Hypothalamus (tissue), 51 donors: ENCODE measurements around the gene EPS8L3.
"Not testable (repeated sequence)": the region's sequence is repeated elsewhere in the genome, so short reads cannot be mapped to it uniquely, and the experiment has no call there.

ENCODE experiments used
- DNase-seq, 51 donors: peaks; one replicate each; lab custom pipeline; 2025; lab: John Stamatoyannopoulos, UW

EPS8L3 gene

GRCh38 chr1:109748311-109748710 lies 15.4 kb downstream of the EPS8L3 start:
- not testable (repeated sequence) for DNase-seq

DNA sequence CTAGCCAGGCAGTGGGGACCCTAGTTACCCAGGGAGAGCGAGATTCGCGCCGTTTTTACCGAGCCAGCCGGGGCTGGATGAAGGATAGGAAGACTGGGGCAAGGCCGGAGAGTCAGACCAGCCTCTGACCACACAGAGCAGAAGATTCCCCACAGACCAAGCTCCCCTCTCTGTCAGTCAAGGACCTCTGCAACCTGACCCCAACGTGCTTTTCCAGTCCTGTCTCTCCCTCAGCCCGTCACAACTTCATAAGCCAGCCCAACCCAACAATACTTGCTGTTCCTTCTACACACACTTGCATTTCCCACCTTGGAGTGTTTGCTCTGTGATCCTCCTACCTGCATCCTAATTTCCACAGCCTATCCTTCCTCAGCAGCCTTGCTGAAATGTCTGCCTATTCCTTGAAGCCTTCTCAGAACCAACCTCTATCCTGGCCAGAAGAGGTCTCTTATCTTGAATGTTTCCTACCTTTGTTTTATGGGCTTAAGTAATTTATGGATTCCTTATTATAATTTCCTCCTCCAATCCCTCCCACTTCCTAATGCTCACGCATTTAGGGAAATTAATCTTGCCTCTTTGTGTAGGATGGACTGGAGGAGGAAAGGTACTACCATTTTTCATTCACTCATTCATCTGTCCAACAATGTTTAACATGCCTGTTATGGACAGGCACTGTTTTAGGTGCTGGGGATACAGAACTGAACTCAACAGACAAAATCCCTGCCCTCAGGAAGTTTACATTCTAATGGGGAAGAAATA lies 22.9 kb downstream of the EPS8L3 start, which contains the start of gene GSTM3:
GSTM3 (minus strand) TSS at position 424 of the 759 bp plus-strand sequence. CDS start 751 bp downstream, outside the sequence.
- no peak for DNase-seq

GRCh38 chr1:109739738-109740614 lies 23.7 kb downstream of the EPS8L3 start:
- DNase-seq, result peak in 49 of 51 donors; percentile 20 to 83 (median 57)

- DNase-seq, result peak in 1 of 51 donors; percentile 23
Observed at GRCh38 chr1:109733236-109733870, 30.4 kb downstream of the EPS8L3 start.

DNA sequence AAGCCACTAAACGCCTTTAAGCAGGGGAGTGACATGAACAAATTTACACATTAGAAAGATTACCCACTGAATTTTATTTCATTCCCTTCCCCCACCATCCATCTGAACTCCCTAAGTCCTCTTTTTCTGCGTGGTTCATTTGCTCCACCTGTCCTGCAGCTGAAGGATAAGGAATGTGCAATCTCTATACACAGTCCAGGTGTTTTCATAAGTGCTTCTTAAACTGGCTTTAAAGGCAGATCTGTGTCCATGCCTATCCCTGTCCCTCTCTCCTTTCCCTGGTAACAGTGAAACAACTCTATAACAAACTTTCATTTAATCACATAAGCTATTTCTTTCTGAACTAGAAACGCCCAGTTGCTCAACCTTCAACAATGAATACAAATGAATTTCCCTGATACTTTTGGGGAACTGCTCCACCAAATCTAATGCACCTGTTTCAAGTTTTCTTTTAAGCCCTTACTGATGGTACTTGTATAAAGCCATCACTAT lies 31.3 kb downstream of the EPS8L3 start:
- DNase-seq, result no peak

DNA sequence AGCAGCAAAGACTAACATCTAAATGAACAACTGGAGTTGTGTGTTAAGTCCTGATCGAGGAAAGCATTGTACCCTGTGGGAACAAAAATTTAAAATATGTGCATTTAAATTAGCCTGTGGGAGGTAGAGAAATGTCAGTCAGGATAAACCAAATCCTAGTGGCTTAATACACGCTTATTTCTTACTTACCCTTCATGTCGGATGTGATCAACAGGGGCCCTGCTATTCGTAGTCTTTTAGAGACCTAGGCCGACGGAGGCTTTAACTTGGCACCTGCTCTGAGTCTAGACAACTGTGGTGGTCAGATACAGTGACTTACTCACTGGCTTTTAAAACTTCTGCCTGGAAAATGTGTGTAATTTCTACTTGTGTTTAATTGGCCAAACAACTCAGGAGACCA lies 33.1 kb downstream of the EPS8L3 start:
- DNase-seq, result peak in 1 of 51 donors; percentile 30

DNA sequence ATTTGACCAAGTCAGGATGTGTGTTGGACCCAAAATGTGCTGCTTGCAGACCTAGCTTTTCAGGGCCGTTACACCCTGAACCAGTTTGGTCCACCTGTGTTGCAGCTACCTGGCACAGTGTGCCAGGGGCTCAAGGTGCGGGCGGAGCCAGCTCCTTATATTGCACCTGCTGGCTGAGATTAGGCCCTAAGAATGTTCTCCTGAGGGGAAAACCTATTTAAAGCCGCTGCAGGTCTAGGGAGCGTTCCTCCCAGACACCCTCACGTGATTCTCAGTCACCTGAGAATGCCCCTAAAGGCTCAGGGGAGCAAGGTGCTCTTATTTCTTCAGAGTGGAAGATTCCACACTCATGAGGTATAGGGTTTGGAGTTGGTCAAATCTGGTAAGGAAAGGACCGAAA lies 34.9 kb downstream of the EPS8L3 start:
- DNase-seq, result no peak

- no peak for DNase-seq
Observed at GRCh38 chr1:109726728-109727373, 36.9 kb downstream of the EPS8L3 start.

- no peak for DNase-seq
Observed at GRCh38 chr1:109726007-109726406, 37.7 kb downstream of the EPS8L3 start.

- no peak for DNase-seq
Observed at GRCh38 chr1:109725510-109725909, 38.2 kb downstream of the EPS8L3 start.

DNA sequence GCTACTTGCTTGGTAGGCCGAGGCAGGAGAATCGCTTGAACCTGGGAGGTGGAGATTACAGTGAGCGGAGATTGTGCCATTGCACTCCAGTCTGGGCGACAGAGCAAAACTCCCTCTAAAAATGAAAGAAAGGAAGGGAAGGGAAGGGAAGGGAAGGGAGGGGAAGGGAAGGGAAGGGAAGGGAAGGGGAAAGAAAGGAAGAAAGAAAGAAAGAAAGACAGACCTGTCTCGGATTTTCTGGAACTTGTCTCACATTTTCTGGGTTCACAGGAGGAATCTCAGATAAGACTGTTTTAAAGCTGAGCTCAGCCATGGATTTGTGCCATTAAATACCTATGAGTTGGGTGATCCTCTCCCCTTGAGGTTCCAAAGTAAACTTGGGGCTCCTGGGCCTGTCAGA lies 38.8 kb downstream of the EPS8L3 start:
- no peak for DNase-seq

DNA sequence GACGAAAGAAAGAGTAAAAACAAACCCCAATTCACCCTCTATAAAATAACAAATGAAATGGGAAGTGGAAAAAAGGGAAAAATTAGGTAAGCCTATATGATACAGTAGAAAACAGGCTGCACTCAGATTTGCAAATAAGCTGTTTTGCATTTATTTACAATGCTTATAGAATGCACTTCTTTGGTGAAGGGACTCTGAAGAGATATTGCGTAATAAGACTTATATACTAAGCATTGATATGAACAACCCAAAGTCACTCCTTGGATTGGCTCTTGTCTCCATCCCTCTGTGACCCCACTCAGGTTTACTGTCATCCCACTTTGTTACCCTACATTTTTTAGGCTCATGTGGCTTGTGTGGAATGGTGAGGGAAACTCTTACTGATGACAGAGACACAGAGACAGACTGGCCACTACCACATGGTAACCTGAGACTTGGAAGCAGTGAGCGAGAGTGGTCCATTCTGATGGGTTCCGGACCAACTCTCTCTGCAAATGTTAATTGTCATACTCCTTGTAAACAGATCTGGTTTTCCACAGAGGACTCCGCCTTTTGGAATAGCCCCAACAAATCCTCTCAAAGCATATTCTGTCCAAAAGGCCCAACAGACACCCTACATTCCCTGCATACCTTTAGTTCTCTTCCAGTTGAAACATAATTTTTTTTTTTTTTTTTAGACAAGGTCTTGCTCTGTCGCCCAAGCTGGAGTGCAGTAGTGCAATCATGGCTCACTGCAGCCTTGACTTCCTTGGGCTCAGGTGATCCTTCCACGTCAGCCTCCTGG lies 40.6 kb downstream of the EPS8L3 start:
- DNase-seq, result no peak

- no peak for DNase-seq
Observed at GRCh38 chr1:109721971-109722370, 41.8 kb downstream of the EPS8L3 start.

GRCh38 chr1:109721042-109721441 lies 42.7 kb downstream of the EPS8L3 start:
- DNase-seq, result no peak

- no peak for DNase-seq
Observed at GRCh38 chr1:109719337-109719837, 44.3 kb downstream of the EPS8L3 start.

DNA sequence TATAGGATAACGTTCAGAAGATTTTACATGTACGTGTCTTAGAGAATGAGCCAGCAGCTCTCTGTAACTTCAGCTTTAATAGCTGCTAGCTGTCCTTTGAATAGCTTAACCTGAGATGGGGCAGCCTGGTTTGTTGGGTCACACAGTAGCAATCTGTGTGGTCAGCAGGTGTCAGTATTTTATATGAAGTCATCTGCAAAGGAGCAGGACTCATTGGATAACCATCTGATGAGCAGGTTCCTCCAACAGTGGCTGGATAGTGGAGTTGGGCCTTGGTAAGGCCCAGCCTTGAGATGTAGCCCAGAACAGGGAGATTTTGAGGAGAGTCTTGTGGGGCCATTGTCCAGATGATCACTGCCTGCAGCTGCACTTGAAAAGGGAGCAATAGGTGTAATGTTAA lies 45.2 kb downstream of the EPS8L3 start:
- DNase-seq, result no peak

- DNase-seq, result no peak
Observed at GRCh38 chr1:109717729-109718128, 46.0 kb downstream of the EPS8L3 start.

DNA sequence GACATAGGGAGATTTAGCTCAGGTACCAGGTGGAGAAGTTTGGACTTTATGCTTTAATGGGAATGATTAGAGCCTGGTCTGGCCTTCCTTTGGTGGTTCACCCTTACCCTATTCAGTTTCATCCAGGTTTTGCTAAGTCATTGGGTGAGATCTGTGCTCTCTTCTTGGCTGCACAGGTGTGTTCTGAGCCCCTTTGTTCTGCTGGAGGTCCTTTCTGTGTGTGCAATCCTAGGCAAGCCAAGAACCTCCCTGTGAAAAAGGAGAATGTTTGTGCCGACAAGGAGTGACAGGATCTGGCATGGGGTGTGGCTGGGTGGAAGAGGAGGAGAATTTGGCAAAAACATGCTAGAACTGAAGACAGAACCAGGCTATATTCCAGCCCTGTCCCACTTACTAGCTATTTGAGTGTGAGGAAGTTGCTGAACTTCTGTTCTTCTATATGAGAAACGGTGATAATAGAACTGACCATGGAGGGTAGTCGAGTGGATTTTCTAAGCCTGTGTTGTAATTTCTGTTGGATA lies 47.1 kb downstream of the EPS8L3 start:
- no peak for DNase-seq

GRCh38 chr1:109716121-109716520 lies 47.6 kb downstream of the EPS8L3 start:
- no peak for DNase-seq
